ENCODE results near the gene SLCO3A1. TPM values are rescaled to one million over a fixed set of nuclear protein-coding genes. Genes with fewer than 3 reads are reported as not detected.

SLCO3A1 gene
- total RNA-seq, 1 donor from 2014 or later, result 0.90 TPM

- no peak for DNase-seq (ENCODE audit: low read depth in 2 of 2)
Measured at GRCh38 chr15:91965501-91966193, 112.1 kb downstream of the SLCO3A1 start.

- DNase-seq (ENCODE audit: low read depth in 2 of 2), result no peak
Measured at GRCh38 chr15:91966194-91966552, 112.7 kb downstream of the SLCO3A1 start.

GRCh38 chr15:91967935-91968606 lies 114.6 kb downstream of the SLCO3A1 start:
- no peak for DNase-seq (ENCODE audit: low read depth in 2 of 2)

- no peak for DNase-seq (ENCODE audit: low read depth in 2 of 2)
Measured at GRCh38 chr15:91968610-91969009, 115.1 kb downstream of the SLCO3A1 start.

GRCh38 chr15:91970142-91970541 lies 116.6 kb downstream of the SLCO3A1 start:
- DNase-seq (ENCODE audit: low read depth in 2 of 2), result no peak

- no peak for DNase-seq (ENCODE audit: low read depth in 2 of 2)
Measured at GRCh38 chr15:91973481-91973880, 120.0 kb downstream of the SLCO3A1 start.

GRCh38 chr15:91974321-91974720 lies 120.8 kb downstream of the SLCO3A1 start:
- DNase-seq (ENCODE audit: low read depth in 2 of 2), result no peak

- no peak for DNase-seq (ENCODE audit: low read depth in 2 of 2)
Measured at GRCh38 chr15:91975241-91975978, 121.9 kb downstream of the SLCO3A1 start.

- DNase-seq (ENCODE audit: low read depth in 2 of 2), result no peak
Measured at GRCh38 chr15:91976966-91977365, 123.5 kb downstream of the SLCO3A1 start.

- DNase-seq (ENCODE audit: low read depth in 2 of 2), result no peak
Measured at GRCh38 chr15:91980502-91981267, 127.2 kb downstream of the SLCO3A1 start.

GRCh38 chr15:91981821-91982800 lies 128.6 kb downstream of the SLCO3A1 start:
- DNase-seq (ENCODE audit: low read depth in 2 of 2), result no peak

- DNase-seq (ENCODE audit: low read depth in 2 of 2), result no peak
Measured at GRCh38 chr15:91983729-91984340, 130.3 kb downstream of the SLCO3A1 start.

GRCh38 chr15:91985297-91985696 lies 131.8 kb downstream of the SLCO3A1 start:
- no peak for DNase-seq (ENCODE audit: low read depth in 2 of 2)

GRCh38 chr15:91988071-91988470 lies 134.6 kb downstream of the SLCO3A1 start:
- no peak for DNase-seq (ENCODE audit: low read depth in 2 of 2)

- DNase-seq (ENCODE audit: low read depth in 2 of 2), result no peak
Measured at GRCh38 chr15:91988655-91989054, 135.1 kb downstream of the SLCO3A1 start.

GRCh38 chr15:91989821-91990220 lies 136.3 kb downstream of the SLCO3A1 start:
- no peak for DNase-seq (ENCODE audit: low read depth in 2 of 2)

GRCh38 chr15:91992945-91993344 lies 139.4 kb downstream of the SLCO3A1 start:
- no peak for DNase-seq (ENCODE audit: low read depth in 2 of 2)

- DNase-seq (ENCODE audit: low read depth in 2 of 2), result no peak
Measured at GRCh38 chr15:91995146-91995545, 141.6 kb downstream of the SLCO3A1 start.

- DNase-seq (ENCODE audit: low read depth in 2 of 2), result no peak
Measured at GRCh38 chr15:91997163-91997562, 143.7 kb downstream of the SLCO3A1 start.

GRCh38 chr15:92000709-92001108 lies 147.2 kb downstream of the SLCO3A1 start:
- no peak for DNase-seq (ENCODE audit: low read depth in 2 of 2)
